Liver (tissue), 9 donors: ENCODE results near the gene PPP1R9A. TPM values are rescaled to one million over a fixed set of nuclear protein-coding genes. Genes with fewer than 3 reads are reported as not detected.

Experiments used
- DNase-seq: peaks from one replicate; pipeline ENCODE4 v3.0.0-alpha.2; 2017; ENCODE audit warnings: low spot score
- H3K27ac ChIP-seq, 2 donors: one replicate each; pipeline ENCODE4 v1.7.0; 2013; ENCODE audit warnings: inconsistent platforms in 2 of 2, low read length in 2 of 2, control low read depth in 1 of 2, low read depth in 1 of 2, mild to moderate bottlenecking in 1 of 2
- H3K27me3 ChIP-seq, 4 donors: one replicate each; pipeline versions ENCODE4 v1.6.1 to v1.7.0; 2013; ENCODE audit warnings: low read length in 3 of 4, inconsistent platforms in 1 of 4, mild to moderate bottlenecking in 1 of 4, moderate library complexity in 1 of 4; ENCODE audit not compliant: control insufficient read depth in 4 of 4, insufficient read depth in 4 of 4
- H3K36me3 ChIP-seq, 4 donors: one replicate each; pipeline versions ENCODE4 v1.6.1 to v1.7.0; 2013; ENCODE audit warnings: low read length in 3 of 4, mild to moderate bottlenecking in 3 of 4, low read depth in 1 of 4, moderate library complexity in 1 of 4; ENCODE audit not compliant: control insufficient read depth in 4 of 4, insufficient read depth in 3 of 4
- H3K4me1 ChIP-seq, 4 donors: one replicate each; pipeline versions ENCODE4 v1.6.1 to v1.7.0; 2013; ENCODE audit warnings: low read length in 3 of 4, mild to moderate bottlenecking in 3 of 4, moderate library complexity in 1 of 4; ENCODE audit not compliant: control insufficient read depth in 4 of 4, insufficient read depth in 4 of 4
- H3K4me3 ChIP-seq, 3 donors: one replicate each; pipeline versions ENCODE4 v1.6.1 to v1.7.0; 2013; ENCODE audit warnings: low read length in 3 of 3, control low read depth in 1 of 3, low read depth in 1 of 3, mild to moderate bottlenecking in 1 of 3
- H3K9ac ChIP-seq, 2 donors: one replicate each; pipeline ENCODE4 v1.7.0; 2013; ENCODE audit warnings: low read length in 2 of 2, mild to moderate bottlenecking in 2 of 2, moderate library complexity in 2 of 2, control low read depth in 1 of 2, low read depth in 1 of 2
- H3K9me3 ChIP-seq, 4 donors: one replicate each; pipeline versions ENCODE4 v1.6.1 to v1.7.0; 2013; ENCODE audit warnings: low read length in 3 of 4; ENCODE audit not compliant: control insufficient read depth in 4 of 4
- EGR1 ChIP-seq, 2 donors: IDR thresholded peaks; 2 replicates each; pipeline ENCODE4 v1.6.1; 2016 to 2018; ENCODE audit warnings: antibody characterized with exemption in 2 of 2, low read depth in 2 of 2
- FOXA1 ChIP-seq: IDR thresholded peaks from 2 replicates; pipeline ENCODE4 v1.6.1; 2016; ENCODE audit warnings: antibody characterized with exemption
- FOXA2 ChIP-seq: IDR thresholded peaks from 2 replicates; pipeline ENCODE4 v1.6.1; 2016; ENCODE audit warnings: antibody characterized with exemption
- HNF4A ChIP-seq, 2 donors: conservative IDR thresholded peaks; 2 replicates each; pipeline ENCODE4 v1.6.1; 2016; ENCODE audit warnings: antibody characterized with exemption in 2 of 2, mild to moderate bottlenecking in 2 of 2
- HNF4G ChIP-seq: IDR thresholded peaks from 2 replicates; pipeline ENCODE4 v1.6.1; 2016; ENCODE audit warnings: antibody characterized with exemption
- JUND ChIP-seq, 2 donors: IDR thresholded peaks; 2 replicates each; pipeline ENCODE4 v1.6.1; 2016; ENCODE audit warnings: antibody characterized with exemption in 2 of 2
- NR2F2 ChIP-seq: IDR thresholded peaks from 2 replicates; pipeline ENCODE4 v1.6.1; 2016; ENCODE audit warnings: antibody characterized with exemption
- RAD21 ChIP-seq, 2 donors: IDR thresholded peaks; 2 replicates each; pipeline ENCODE4 v1.6.1; 2016; ENCODE audit warnings: antibody characterized with exemption in 2 of 2, mild to moderate bottlenecking in 2 of 2
- RXRA ChIP-seq, 2 donors: IDR thresholded peaks; 2 replicates each; pipeline ENCODE4 v1.6.1; 2017 to 2018; ENCODE audit warnings: antibody characterized with exemption in 2 of 2, mild to moderate bottlenecking in 1 of 2
- SP1 ChIP-seq: IDR thresholded peaks from 2 replicates; pipeline ENCODE4 v1.6.1; 2018; ENCODE audit warnings: antibody characterized with exemption, mild to moderate bottlenecking
- TAF1 ChIP-seq: conservative IDR thresholded peaks from 2 replicates; pipeline ENCODE4 v1.6.1; 2016; ENCODE audit warnings: antibody characterized with exemption, mild to moderate bottlenecking
- YY1 ChIP-seq: IDR thresholded peaks from 2 replicates; pipeline ENCODE4 v1.6.1; 2016; ENCODE audit warnings: antibody characterized with exemption, mild to moderate bottlenecking
- WGBS: extraction: QIAGEN DNeasy Blood & Tissue Kit; methylation state at CpG from one replicate; pipeline ENCODE4 v1.1.7; 2013; 5-methylcytosine and 5-hydroxymethylcytosine counted together
- polyA plus RNA-seq, 2 donors: library from polyadenylated mRNA; stranded (reverse) in 1 of 2; unstranded in 1 of 2; fragments of 200-250 nt in 1 of 2; fragments of >200 nt in 1 of 2; fragmentation: Nextera tagmentation in 1 of 2; extraction: Ambion mirVana in 1 of 2; gene quantifications; one replicate each; pipeline versions ENCODE4 v1.2.1 to v1.2.3, GENCODE V29; 2013 to 2015
- total RNA-seq, 2 donors: library from RNA; depleted of rRNA; stranded (reverse); fragments of >200 nt; gene quantifications; one replicate each; pipeline ENCODE4 v1.2.3, GENCODE V29; 2014
- TF ChIP-seq, protein P1 (sequence below): fragments of 150-350 bp; IDR thresholded peaks from 2 replicates; pipeline ENCODE4 v1.5.1; 2017; ENCODE audit warnings: improper control_type of control experiment, low read depth, low read length; ENCODE audit not compliant: missing input control
- TF ChIP-seq, protein P2 (sequence below): IDR thresholded peaks from 2 replicates; pipeline ENCODE4 v1.6.1; 2016; ENCODE audit warnings: antibody characterized with exemption
- TF ChIP-seq, protein P3 (sequence below): IDR thresholded peaks from 2 replicates; pipeline ENCODE4 v1.6.1; 2016; ENCODE audit warnings: antibody characterized with exemption, mild to moderate bottlenecking
- TF ChIP-seq, protein P4 (sequence below): IDR thresholded peaks from 2 replicates; pipeline ENCODE4 v1.6.1; 2016; ENCODE audit warnings: antibody characterized with exemption
- donor health status: healthy.
- donor health status: healthy.
- donor health status: healthy.
- donor health status: healthy.
- donor health status: healthy.

PPP1R9A gene
- total and polyA plus RNA-seq, 4 donors: 0.17 to 5.4 (median 2.7) TPM

DNA sequence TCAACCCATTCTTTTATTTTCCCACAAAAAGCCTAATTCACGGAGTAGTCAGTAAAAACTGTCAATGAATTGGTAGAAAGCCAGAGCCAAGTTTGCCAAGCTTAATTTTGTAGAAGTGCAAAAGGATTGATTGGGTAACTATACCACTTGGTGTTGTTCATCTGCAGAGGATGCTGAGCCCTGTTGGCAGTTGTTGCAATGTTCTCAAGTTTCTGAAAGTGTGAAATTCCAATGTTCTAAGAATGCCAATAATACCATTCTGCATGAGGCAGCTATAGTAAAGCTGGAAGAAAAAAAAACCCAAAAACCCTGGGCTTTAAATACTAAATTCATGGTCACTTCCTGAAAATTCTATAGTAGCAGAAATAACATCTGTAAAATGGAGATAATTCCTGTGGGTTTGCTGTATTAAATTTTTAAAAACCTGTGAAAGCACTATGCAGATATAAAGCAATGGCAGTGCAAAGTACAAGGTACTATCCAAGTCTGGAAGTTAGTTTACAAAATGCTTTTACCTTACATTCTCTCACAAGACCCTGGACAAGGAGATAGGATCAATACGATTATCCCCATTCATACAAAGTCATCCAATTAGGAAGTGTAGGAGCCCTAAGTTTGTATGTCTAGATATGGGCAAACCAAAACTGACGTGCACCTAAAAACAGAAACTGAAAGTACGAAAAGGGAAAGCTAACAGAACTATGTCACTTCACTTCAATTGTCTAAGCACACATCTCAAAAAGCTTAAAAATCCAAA lies 423.0 kb downstream of the PPP1R9A start:
- WGBS: 9% methylated on average over 4 of the region's 4 CpGs
- no peaks in the 10 kb centered on the region for H3K36me3 ChIP-seq
- H3K4me3 ChIP-seq: peak overlapping the region; percentile 51 to 64 (median 59)
- H3K27me3 ChIP-seq: no peaks in the 10 kb centered on the region
- H3K9ac ChIP-seq: peak overlapping the region; percentile 0 to 33
- TF ChIP-seq, protein P1, sequence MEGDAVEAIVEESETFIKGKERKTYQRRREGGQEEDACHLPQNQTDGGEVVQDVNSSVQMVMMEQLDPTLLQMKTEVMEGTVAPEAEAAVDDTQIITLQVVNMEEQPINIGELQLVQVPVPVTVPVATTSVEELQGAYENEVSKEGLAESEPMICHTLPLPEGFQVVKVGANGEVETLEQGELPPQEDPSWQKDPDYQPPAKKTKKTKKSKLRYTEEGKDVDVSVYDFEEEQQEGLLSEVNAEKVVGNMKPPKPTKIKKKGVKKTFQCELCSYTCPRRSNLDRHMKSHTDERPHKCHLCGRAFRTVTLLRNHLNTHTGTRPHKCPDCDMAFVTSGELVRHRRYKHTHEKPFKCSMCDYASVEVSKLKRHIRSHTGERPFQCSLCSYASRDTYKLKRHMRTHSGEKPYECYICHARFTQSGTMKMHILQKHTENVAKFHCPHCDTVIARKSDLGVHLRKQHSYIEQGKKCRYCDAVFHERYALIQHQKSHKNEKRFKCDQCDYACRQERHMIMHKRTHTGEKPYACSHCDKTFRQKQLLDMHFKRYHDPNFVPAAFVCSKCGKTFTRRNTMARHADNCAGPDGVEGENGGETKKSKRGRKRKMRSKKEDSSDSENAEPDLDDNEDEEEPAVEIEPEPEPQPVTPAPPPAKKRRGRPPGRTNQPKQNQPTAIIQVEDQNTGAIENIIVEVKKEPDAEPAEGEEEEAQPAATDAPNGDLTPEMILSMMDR: no peak
- TF ChIP-seq TAF1: no peak
- no peak for TF ChIP-seq FOXA1
- TF ChIP-seq, protein P2, sequence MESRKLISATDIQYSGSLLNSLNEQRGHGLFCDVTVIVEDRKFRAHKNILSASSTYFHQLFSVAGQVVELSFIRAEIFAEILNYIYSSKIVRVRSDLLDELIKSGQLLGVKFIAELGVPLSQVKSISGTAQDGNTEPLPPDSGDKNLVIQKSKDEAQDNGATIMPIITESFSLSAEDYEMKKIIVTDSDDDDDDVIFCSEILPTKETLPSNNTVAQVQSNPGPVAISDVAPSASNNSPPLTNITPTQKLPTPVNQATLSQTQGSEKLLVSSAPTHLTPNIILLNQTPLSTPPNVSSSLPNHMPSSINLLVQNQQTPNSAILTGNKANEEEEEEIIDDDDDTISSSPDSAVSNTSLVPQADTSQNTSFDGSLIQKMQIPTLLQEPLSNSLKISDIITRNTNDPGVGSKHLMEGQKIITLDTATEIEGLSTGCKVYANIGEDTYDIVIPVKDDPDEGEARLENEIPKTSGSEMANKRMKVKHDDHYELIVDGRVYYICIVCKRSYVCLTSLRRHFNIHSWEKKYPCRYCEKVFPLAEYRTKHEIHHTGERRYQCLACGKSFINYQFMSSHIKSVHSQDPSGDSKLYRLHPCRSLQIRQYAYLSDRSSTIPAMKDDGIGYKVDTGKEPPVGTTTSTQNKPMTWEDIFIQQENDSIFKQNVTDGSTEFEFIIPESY: no peak
- TF ChIP-seq SP1: no peak
- no peak for TF ChIP-seq RAD21 (IDR thresholded peaks at IDR 0.05)
- TF ChIP-seq RXRA (IDR thresholded peaks at IDR 0.05): no peak
- TF ChIP-seq JUND (IDR thresholded peaks at IDR 0.05): no peak
- TF ChIP-seq HNF4A (conservative IDR thresholded peaks at IDR 0.05): peak; percentile 59 to 62
- TF ChIP-seq, protein P3, sequence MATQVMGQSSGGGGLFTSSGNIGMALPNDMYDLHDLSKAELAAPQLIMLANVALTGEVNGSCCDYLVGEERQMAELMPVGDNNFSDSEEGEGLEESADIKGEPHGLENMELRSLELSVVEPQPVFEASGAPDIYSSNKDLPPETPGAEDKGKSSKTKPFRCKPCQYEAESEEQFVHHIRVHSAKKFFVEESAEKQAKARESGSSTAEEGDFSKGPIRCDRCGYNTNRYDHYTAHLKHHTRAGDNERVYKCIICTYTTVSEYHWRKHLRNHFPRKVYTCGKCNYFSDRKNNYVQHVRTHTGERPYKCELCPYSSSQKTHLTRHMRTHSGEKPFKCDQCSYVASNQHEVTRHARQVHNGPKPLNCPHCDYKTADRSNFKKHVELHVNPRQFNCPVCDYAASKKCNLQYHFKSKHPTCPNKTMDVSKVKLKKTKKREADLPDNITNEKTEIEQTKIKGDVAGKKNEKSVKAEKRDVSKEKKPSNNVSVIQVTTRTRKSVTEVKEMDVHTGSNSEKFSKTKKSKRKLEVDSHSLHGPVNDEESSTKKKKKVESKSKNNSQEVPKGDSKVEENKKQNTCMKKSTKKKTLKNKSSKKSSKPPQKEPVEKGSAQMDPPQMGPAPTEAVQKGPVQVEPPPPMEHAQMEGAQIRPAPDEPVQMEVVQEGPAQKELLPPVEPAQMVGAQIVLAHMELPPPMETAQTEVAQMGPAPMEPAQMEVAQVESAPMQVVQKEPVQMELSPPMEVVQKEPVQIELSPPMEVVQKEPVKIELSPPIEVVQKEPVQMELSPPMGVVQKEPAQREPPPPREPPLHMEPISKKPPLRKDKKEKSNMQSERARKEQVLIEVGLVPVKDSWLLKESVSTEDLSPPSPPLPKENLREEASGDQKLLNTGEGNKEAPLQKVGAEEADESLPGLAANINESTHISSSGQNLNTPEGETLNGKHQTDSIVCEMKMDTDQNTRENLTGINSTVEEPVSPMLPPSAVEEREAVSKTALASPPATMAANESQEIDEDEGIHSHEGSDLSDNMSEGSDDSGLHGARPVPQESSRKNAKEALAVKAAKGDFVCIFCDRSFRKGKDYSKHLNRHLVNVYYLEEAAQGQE: no peak
- TF ChIP-seq EGR1 (IDR thresholded peaks at IDR 0.05; ENCODE audit: low read depth in 2 of 2): no peak
- no peak for TF ChIP-seq NR2F2
- TF ChIP-seq, protein P4, sequence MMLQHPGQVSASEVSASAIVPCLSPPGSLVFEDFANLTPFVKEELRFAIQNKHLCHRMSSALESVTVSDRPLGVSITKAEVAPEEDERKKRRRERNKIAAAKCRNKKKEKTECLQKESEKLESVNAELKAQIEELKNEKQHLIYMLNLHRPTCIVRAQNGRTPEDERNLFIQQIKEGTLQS: no peak
- no peak for TF ChIP-seq FOXA2
- TF ChIP-seq YY1: peak; percentile 24
- TF ChIP-seq HNF4G: peak; percentile 11
- H3K4me1 ChIP-seq: peaks cover 2 to 32% (median 18%) of the 10 kb centered on the region in 4 donors
- no peak for DNase-seq
- no peaks in the 10 kb centered on the region for H3K9me3 ChIP-seq
- peak overlapping the region; percentile 42 to 69 for H3K27ac ChIP-seq
